Endometrial microvascular endothelial cells (primary cell): ENCODE results near the gene UNCX. TPM values are rescaled to one million over a fixed set of nuclear protein-coding genes. Genes with fewer than 3 reads are reported as not detected.

Experiments
- in situ Hi-C: cut with HindIII; loops from 2 replicates; pipeline ENCODE4 v1.10.0; 2017; ENCODE audit warnings: low sequenced_read_pairs, low pct_unique_long_range_greater_than_20kb; ENCODE audit errors: inconsistent ontology term
- total RNA-seq: library from RNA; depleted of rRNA; stranded (reverse); fragments of >200 nt; gene quantifications from one replicate; pipeline ENCODE4 v1.2.3, GENCODE V29; 2015; ENCODE audit errors: inconsistent ontology term

The UNCX gene
- total RNA-seq, 1 donor from 2014 or later: not detected

DNA sequence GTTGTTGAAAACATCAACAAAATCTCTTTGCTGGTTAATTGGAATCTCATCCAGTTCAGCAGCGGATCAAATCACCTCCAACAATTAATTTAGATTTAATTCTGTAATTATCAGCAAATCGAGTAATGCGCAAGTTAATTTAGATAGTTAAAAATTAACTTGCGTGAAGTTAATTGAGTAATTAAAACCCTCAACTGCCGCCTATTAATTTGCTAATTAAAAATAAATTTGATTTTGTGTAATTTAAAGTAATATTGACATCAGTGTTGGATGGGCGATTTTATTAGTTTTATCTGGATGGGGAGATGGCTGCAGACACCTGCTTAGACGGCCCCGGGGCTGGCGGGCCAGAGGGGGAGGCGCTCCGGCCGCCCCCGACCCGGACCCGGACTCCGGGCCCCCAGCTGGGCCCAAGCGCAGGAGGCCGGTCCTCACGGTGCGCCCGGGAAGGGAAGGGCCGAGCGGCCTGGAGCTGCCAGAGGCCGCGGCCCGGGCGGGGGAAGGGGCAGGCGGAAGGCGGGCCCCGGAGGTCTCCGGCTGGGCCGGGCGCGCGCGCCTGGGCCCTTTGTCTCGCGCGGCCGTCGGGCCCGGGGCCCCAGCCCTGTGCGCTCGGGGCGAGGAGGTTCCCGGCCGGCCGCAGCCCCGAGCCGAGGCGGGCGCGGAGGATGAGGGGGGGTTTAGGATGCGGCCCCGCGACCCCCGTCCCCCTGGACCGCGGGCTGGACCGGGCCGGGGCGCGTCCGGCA lies 3.3 kb upstream of the UNCX start:
- in situ Hi-C loops: no loop called here

GRCh38 chr7:1229956-1230355 lies 2.7 kb upstream of the UNCX start:
- in situ Hi-C loops: no loop called here

- in situ Hi-C loops: no loop called here
Measured at GRCh38 chr7:1230411-1231213, 2.1 kb upstream of the UNCX start.

DNA sequence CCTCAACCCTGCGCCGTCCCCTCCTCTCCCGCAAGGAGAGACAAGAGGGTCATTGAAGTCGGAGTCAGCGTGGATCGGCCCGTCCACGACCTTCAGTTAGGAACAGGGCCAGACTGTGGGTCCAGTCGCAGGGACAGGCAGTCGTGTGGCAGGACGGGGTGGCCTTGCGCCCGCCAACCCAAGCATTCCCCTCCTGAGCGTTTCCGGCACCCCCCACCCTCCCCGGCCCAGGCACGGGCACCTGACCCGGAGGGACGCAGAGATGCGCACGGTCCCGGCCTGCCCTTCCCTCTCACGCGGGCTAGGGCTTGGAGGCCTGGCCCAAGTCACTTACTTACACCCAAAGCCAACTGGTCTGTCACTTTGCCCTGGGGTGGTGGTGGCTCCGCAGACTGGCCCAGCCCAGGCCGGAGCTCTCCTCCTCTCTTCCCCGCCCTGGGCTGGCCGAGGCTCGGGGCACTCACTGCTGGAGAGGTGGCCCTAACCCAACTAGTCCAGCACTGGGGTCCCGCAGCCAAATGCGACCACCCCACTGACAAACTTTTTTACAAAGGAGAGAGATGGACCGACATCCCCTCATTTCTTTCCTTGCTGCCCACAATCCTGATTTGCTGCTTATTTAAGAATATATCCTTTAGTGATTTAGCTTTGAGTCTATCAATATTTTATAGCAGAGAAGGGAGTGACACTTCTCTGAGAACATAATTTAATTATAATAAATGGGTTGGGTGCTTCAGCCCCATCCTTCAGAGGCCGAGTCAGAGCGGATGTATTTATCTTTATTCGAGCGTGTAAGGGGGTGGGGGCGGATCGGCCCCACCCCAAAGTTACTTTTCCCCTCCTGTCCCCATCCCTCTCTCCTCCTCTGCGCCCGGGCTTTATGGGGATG lies 1.2 kb upstream of the UNCX start:
- in situ Hi-C loops: no loop called here

GRCh38 chr7:1232103-1232466 lies 587 bp upstream of the UNCX start:
- in situ Hi-C loops: no loop called here

- in situ Hi-C loops: no loop called here
Measured at GRCh38 chr7:1233333-1234048, 819 bp downstream of the UNCX start.

GRCh38 chr7:1234049-1234880 lies 1.6 kb downstream of the UNCX start:
- in situ Hi-C loops: no loop called here

DNA sequence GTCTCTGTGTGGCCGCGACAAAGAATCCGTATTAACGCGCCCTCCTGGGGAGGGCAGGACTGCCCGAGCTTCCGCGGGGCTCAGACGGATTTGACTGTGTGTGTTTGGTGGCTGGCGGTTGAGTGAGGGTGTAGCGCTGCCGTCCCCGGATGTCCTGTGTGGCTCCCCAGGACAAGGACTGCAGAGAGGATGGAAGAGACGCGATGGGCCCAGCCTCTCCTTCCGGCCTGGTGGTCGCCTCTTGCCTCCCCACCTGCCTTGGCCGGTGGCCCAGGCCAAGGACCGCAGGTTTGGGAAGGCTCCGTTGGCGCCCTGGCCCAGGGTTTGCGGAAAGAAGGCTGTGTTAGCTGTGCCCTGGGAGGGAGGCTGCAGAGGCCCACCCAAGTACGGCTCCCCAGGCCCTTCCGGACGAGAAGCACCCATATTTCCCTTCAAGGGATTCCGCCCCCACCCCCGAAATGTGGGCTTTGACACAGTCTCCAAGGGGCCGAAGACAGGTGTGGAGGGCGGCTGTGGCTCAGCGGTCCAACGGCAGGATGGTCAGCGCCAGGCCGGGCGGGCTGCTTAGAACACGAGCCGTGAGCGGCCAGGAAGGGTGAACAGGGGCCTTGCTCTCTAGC lies 2.3 kb downstream of the UNCX start:
- in situ Hi-C loops: no loop called here

DNA sequence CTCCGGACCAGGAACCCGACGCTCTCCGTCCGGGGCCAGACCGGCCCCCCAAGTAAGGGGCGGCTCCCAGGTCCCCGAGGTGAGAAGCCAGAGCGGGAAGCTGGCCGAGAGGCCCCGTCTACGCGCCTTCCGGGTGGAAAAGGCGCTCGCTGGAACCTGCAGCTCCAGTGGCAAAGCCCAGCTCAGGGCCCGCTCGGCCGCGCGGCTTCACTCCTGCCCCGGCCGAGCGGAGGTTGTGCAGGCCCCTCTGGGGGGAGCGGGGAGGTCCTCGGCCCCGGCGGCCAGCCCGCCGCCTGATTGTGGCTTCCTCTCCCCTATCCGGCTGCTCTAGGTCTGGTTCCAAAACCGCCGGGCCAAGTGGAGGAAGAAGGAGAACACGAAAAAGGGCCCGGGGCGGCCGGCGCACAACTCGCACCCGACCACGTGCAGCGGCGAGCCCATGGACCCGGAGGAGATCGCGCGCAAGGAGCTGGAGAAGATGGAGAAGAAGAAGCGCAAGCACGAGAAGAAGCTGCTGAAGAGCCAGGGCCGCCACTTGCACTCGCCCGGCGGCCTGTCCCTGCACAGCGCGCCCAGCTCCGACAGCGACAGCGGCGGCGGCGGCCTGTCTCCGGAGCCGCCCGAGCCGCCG lies 2.9 kb downstream of the UNCX start:
- in situ Hi-C loops: no loop called here

DNA sequence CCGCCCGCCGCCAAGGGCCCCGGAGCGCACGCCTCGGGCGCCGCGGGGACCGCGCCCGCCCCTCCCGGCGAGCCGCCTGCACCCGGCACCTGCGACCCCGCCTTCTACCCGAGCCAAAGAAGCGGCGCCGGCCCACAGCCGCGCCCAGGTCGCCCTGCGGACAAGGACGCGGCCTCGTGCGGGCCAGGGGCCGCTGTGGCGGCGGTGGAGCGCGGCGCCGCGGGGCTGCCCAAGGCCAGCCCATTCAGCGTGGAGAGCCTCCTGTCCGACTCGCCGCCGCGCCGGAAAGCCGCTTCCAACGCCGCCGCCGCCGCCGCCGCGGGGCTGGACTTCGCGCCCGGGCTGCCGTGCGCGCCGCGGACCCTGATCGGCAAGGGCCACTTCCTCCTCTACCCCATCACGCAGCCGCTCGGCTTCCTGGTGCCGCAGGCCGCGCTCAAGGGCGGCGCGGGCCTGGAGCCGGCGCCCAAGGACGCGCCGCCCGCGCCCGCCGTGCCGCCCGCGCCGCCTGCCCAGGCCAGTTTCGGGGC lies 3.5 kb downstream of the UNCX start:
- in situ Hi-C loops: no loop called here

DNA sequence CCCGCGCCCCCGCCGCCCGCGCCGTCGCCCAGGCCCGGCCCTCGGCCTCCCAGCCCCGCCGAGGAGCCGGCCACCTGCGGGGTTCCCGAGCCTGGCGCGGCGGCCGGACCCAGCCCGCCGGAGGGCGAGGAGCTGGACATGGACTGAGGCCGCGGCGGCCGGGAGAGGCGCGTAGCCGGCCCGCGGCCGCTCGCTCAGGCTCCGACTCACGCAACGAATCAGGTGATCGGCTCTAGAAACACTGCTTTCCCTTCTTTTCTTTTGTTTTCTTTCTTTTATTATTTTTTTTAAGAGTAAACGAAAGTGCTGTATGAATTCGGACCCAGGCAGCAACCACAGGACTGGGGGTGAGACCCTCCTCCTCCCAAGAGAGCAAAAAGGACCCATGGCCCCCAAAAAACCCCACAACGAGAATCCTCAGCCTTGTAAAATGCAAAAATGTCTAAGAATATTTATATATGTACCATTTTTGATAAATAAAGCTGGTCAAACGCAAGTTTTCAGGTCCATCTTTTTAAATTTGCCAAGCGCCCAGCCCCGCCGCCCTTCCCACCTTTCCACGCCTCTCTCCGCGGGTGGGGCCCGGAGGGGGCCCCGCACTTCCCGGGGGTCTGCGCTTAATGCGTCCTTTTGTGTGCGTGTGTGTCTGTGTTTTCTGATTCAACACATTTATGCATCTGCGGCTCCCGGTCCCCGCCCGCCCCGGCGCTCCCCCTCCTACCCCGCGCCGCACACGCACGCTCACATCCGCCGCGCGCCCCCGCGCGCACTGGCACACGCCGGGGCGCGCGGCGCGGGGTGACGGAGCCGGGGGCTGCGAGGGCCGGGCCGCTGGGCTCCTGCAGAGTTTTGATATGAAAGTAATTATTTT lies 4.4 kb downstream of the UNCX start:
- in situ Hi-C loops: no loop called here

DNA sequence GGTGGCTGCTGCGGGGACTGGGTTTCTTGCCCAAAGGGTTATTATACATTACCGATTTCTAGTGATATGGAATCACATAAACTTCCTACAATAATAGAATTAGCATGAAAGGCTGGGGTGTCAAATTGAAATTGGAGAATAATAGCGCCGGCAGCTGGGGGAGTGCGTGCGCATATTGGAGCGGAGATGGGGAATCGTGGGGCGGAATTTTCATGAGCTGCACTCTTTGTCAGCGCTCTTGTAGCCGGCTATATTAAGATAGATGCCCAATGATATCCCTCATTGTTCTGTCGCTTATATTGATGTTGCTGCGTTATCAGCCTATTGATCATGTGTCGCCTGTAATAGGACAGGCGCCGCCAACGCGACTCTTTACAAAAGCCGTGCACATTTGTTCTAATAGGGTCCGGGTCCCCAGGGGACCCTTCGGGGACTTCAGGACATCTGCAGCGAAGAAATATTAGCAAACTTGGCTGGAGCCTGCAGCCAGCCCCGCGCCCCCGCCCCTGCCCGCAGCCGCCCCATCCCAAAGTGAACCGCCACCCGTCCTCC lies 5.1 kb downstream of the UNCX start:
- in situ Hi-C loops: no loop called here

GRCh38 chr7:1238450-1238882 lies 5.8 kb downstream of the UNCX start:
- in situ Hi-C loops: no loop called here

DNA sequence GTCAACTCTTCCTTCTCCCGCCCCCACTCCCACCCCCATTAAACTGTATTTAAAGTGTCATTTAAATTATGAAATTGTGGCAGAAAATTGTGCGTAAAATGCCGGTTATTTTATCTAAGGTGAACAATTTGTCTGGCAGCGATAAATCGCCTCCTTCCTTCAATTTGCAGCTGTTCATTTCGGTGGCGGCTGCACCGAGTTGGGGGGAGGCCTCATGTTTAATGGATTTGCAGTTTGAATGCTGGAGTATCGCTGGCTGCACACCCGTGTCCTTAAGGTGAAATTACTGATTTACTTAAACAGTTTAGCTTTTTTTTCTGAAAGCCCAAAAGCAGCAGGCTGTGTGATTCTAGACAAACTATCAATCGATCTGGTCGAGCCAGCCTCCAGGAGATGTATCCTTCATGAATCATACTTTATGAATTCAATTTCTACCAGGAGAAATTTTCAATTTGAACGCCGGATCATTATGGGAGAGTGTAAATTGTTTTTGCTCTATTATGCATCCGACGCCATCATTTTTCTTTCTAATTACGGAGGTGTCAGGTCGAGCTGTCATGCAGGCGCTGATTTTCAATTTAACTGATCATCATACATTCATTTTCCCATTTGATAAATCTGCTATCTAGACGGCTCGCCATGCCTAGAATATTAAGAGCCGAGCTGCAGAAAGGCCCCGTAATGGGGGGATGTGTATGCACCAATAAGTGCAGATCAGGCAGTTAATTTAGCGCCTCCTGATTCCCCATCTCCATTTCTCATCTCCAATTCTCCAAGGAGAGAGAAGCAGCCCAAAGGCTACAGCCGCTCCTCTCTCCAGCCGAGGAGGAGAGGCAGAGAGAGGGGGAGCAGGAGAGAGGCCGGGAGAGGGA lies 6.5 kb downstream of the UNCX start:
- in situ Hi-C loops: no loop called here
